Panc1 (cell line): ENCODE measurements around the gene EXOC3L4. TPM values are rescaled to one million over a fixed set of nuclear protein-coding genes. Genes with fewer than 3 reads are reported as not detected.

Experiments used
- ATAC-seq: fragments of 200-7000 bp; cut with Tn5 transposase; 2 replicates; pipeline ENCODE4 v1.9.1; 2020; ENCODE audit warnings: mild to moderate bottlenecking, moderate library complexity
- BruUV-seq: library from RNA; stranded (reverse); fragments of 400-500 nt; replicated peaks from 2 replicates; lab custom pipeline; 2021; lab: Mats Ljungman, UMichigan
- CTCF ChIA-PET: fragments of 300-600 bp; sonication (Branson Sonifier 250); formaldehyde crosslinking; loops from one replicate; lab custom pipeline; 2022; ENCODE audit warnings: antibody characterized with exemption; lab: Charles Lee
- POLR2A ChIA-PET: fragments of 300-600 bp; sonication (Branson Sonifier 250); formaldehyde crosslinking; loops from one replicate; lab custom pipeline; 2022; ENCODE audit warnings: antibody characterized with exemption; lab: Charles Lee
- DNase-seq: peaks from one replicate; pipeline ENCODE4 v3.0.0-alpha.2; 2010; ENCODE audit warnings: low read depth, low spot score
- H3K27ac ChIP-seq: 2 replicates; pipeline ENCODE4 v1.5.1; 2011; ENCODE audit warnings: mild to moderate bottlenecking, low read length, inconsistent platforms
- H3K27me3 ChIP-seq: fragments of 200-500 bp; sonication (Bioruptor generic); 2 replicates; pipeline ENCODE4 v1.6.0; 2014; ENCODE audit warnings: low read length, inconsistent platforms; ENCODE audit not compliant: control insufficient read depth, insufficient read depth
- H3K36me3 ChIP-seq: fragments of 200-500 bp; sonication (Bioruptor generic); 2 replicates; pipeline ENCODE4 v1.5.1; 2014; ENCODE audit warnings: inconsistent platforms, mild to moderate bottlenecking, low read length, moderate library complexity; ENCODE audit not compliant: control insufficient read depth, insufficient read depth
- H3K4me1 ChIP-seq: 2 replicates; pipeline ENCODE4 v1.5.1; 2011; ENCODE audit warnings: inconsistent platforms, mild to moderate bottlenecking, low read length, moderate library complexity; ENCODE audit not compliant: control insufficient read depth, insufficient read depth
- H3K4me3 ChIP-seq, 2 experiments: 2 replicates each; pipeline ENCODE4 v1.5.1; 2011 to 2012; ENCODE audit warnings: low read depth in 2 of 2, low read length in 2 of 2, mild to moderate bottlenecking in 2 of 2, inconsistent platforms in 1 of 2, moderate library complexity in 1 of 2
- H3K9me3 ChIP-seq: fragments of 200-500 bp; sonication (Bioruptor generic); 2 replicates; pipeline ENCODE4 v1.5.1; 2014; ENCODE audit warnings: low read depth, mild to moderate bottlenecking, inconsistent platforms, low read length, moderate library complexity; ENCODE audit not compliant: control insufficient read depth, insufficient read depth
- CTCF ChIP-seq: fragments of 450-650 bp; IDR thresholded peaks from 2 replicates; pipeline ENCODE4 v1.5.1; 2017; ENCODE audit warnings: mild to moderate bottlenecking
- POLR2AphosphoS5 ChIP-seq: IDR thresholded peaks from 2 replicates; pipeline ENCODE4 v1.6.1; 2012; ENCODE audit warnings: mild to moderate bottlenecking, low read depth, low read length, moderate library complexity
- SIN3A ChIP-seq: IDR thresholded peaks from 2 replicates; pipeline ENCODE4 v1.6.1; 2012; ENCODE audit warnings: low read depth, mild to moderate bottlenecking, low read length, moderate library complexity, borderline replicate concordance; ENCODE audit not compliant: insufficient read depth
- TCF7L2 ChIP-seq: IDR thresholded peaks from 2 replicates; pipeline ENCODE4 v1.6.1; 2011; ENCODE audit warnings: mild to moderate bottlenecking, low read depth, low read length, inconsistent platforms
- in situ Hi-C: cut with HindIII; loops from 2 replicates; pipeline ENCODE4 v1.10.0; 2016; ENCODE audit warnings: low sequenced_read_pairs, low pct_unique_long_range_greater_than_20kb
- intact Hi-C: fragments of 100-400 bp; cut with micrococcal nuclease; formaldehyde crosslinking; loops from one replicate; pipeline ENCODE4 v1.10.0; 2022; ENCODE audit not compliant: unreplicated experiment
- total RNA-seq: library from RNA; stranded (reverse); gene quantifications from one replicate; pipeline ENCODE4 v1.2.1, GENCODE V29; 2021; ENCODE audit not compliant: unreplicated experiment
- TF ChIP-seq, protein P1 (sequence below), 2 experiments: IDR thresholded peaks; 2 replicates each; pipeline ENCODE4 v1.6.1; 2011 to 2012; ENCODE audit warnings: low read depth in 2 of 2, control low read depth in 1 of 2, low read length in 1 of 2, mild to moderate bottlenecking in 1 of 2, moderate library complexity in 1 of 2; ENCODE audit not compliant: insufficient read depth in 1 of 2

EXOC3L4 gene
- total RNA-seq, 1 experiment from 2014 or later = 2.6 TPM

GRCh38 chr14:103093856-103094405 lies 594 bp upstream of the EXOC3L4 start:
- no peak overlapping the region for H3K4me3 ChIP-seq
- DNase-seq = no peak
- no peaks in the 10 kb centered on the region for H3K9me3 ChIP-seq
- H3K27ac ChIP-seq = no peak overlapping the region
- intact Hi-C loops (no loop called here), in situ Hi-C loops (no loop called here)
- POLR2A ChIA-PET = interaction anchor here (0.6 kb wide), 1 partner anchor 134 kb away, joined by 3 read pairs; no protein-coding TSS in a partner anchor
- ATAC-seq = no peak
- no peaks in the 10 kb centered on the region for H3K27me3 ChIP-seq
- CTCF ChIA-PET = interaction anchor here (0.6 to 0.7 kb wide), 2 partner anchors 60 to 84 kb away, joined by 5 to 12 read pairs; no protein-coding TSS in a partner anchor
- BruUV-seq = no TSS peak
- TF ChIP-seq, protein P1, sequence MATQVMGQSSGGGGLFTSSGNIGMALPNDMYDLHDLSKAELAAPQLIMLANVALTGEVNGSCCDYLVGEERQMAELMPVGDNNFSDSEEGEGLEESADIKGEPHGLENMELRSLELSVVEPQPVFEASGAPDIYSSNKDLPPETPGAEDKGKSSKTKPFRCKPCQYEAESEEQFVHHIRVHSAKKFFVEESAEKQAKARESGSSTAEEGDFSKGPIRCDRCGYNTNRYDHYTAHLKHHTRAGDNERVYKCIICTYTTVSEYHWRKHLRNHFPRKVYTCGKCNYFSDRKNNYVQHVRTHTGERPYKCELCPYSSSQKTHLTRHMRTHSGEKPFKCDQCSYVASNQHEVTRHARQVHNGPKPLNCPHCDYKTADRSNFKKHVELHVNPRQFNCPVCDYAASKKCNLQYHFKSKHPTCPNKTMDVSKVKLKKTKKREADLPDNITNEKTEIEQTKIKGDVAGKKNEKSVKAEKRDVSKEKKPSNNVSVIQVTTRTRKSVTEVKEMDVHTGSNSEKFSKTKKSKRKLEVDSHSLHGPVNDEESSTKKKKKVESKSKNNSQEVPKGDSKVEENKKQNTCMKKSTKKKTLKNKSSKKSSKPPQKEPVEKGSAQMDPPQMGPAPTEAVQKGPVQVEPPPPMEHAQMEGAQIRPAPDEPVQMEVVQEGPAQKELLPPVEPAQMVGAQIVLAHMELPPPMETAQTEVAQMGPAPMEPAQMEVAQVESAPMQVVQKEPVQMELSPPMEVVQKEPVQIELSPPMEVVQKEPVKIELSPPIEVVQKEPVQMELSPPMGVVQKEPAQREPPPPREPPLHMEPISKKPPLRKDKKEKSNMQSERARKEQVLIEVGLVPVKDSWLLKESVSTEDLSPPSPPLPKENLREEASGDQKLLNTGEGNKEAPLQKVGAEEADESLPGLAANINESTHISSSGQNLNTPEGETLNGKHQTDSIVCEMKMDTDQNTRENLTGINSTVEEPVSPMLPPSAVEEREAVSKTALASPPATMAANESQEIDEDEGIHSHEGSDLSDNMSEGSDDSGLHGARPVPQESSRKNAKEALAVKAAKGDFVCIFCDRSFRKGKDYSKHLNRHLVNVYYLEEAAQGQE (IDR thresholded peaks at IDR 0.05; ENCODE audit: insufficient read depth in 1 of 2, low read depth in 2 of 2, low read length in 1 of 2) = no peak
- TF ChIP-seq POLR2AphosphoS5 (no peak), CTCF (no peak), SIN3A (no peak), TCF7L2 (no peak)
- H3K4me1 ChIP-seq = 0 out of 2 replicates have a peak, but pooled peaks cover under 1% of the 10 kb centered on the region
- H3K36me3 ChIP-seq = no peaks in the 10 kb centered on the region

GRCh38 chr14:103095210-103095778 lies 769 bp downstream of the EXOC3L4 start:
- DNase-seq = no peak
- POLR2A ChIA-PET = no interaction called here
- in situ Hi-C loops (no loop called here), intact Hi-C loops (no loop called here)
- peaks cover 10% of the 10 kb centered on the region; the same call in 1 of the 2 replicates for H3K4me1 ChIP-seq
- H3K36me3 ChIP-seq = no peaks in the 10 kb centered on the region
- CTCF ChIA-PET = interaction anchor here (1.4 kb wide), 1 partner anchor 10 kb away, joined by 5 read pairs; no protein-coding TSS in a partner anchor
- no TSS peak for BruUV-seq
- H3K4me3 ChIP-seq = no peak overlapping the region
- no peaks in the 10 kb centered on the region for H3K9me3 ChIP-seq
- no peak overlapping the region for H3K27ac ChIP-seq
- TF ChIP-seq TCF7L2 (no peak), SIN3A (no peak), CTCF (no peak), POLR2AphosphoS5 (no peak)
- TF ChIP-seq, protein P1 (IDR thresholded peaks at IDR 0.05; ENCODE audit: insufficient read depth in 1 of 2, low read depth in 2 of 2, low read length in 1 of 2) = no peak
- no peaks in the 10 kb centered on the region for H3K27me3 ChIP-seq
- no peak for ATAC-seq
